ENCODE results near the gene KATNAL1. TPM values are rescaled to one million over a fixed set of nuclear protein-coding genes. Genes with fewer than 3 reads are reported as not detected.

The KATNAL1 gene
- total and polyA plus RNA-seq, 10 of the 15 experiments (the other 5 are each of a cell fraction or from before 2014, with no cell fraction given): 6.5 to 18.7 (median 11.7) TPM

- TF ChIP-seq PKNOX1 (IDR thresholded peaks at IDR 0.05) (peak; percentile 69; the same call in 1 of the 2 replicates), EED (IDR thresholded peaks at IDR 0.05; ENCODE audit: low read depth) (no peak), FOXK2 (IDR thresholded peaks at IDR 0.05) (no peak), ZBTB11 (CRISPR knock-in tag; IDR thresholded peaks at IDR 0.05) (no peak), FOS (IDR thresholded peaks at IDR 0.05; ENCODE audit: borderline replicate concordance, extremely low read depth, insufficient read length) (no peak), POLR2AphosphoS2 (IDR thresholded peaks at IDR 0.05; ENCODE audit: low read depth, low read length) (no peak), POU2F2 (IDR thresholded peaks at IDR 0.05; ENCODE audit: borderline replicate concordance, low read depth, low read length) (no peak), E4F1 (IDR thresholded peaks at IDR 0.05; ENCODE audit: borderline replicate concordance, partially characterized antibody) (no peak), E2F8 (IDR thresholded peaks at IDR 0.05; ENCODE audit: low read depth, partially characterized antibody) (no peak), ETV6 (conservative IDR thresholded peaks at IDR 0.05 in 1 of 2, IDR thresholded peaks at IDR 0.05 in 1 of 2; ENCODE audit: borderline replicate concordance in 1 of 2, low read depth in 1 of 2) (no peak), SPI1 (IDR thresholded peaks at IDR 0.05; ENCODE audit: borderline replicate concordance, insufficient read depth, low read depth, low read length) (peak; percentile 60; the same call in 1 of the 2 replicates), RB1 (IDR thresholded peaks at IDR 0.05; ENCODE audit: borderline replicate concordance) (no peak), CBX5 (IDR thresholded peaks at IDR 0.05; ENCODE audit: low read depth) (no peak), SUPT20H (IDR thresholded peaks at IDR 0.05; ENCODE audit: borderline replicate concordance, control insufficient read depth, low read depth, low read length) (no peak)
These were observed 31.2 kb downstream of the KATNAL1 start (continued) for GRCh38 chr13:30276178-30276577.
